Endothelial cell of umbilical vein (primary cell): Measurements from ENCODE around the gene PEX19.

ENCODE experiments used
- EZH2 ChIP-seq: IDR thresholded peaks from 2 replicates; pipeline ENCODE4 v1.6.1; 2012; ENCODE audit warnings: borderline replicate concordance, low read depth, mild to moderate bottlenecking, moderate library complexity, low read length, inconsistent platforms; ENCODE audit not compliant: severe bottlenecking
- POLR2A ChIP-seq: IDR thresholded peaks from 2 replicates; pipeline ENCODE4 v1.6.1; 2012; ENCODE audit warnings: low read depth, mild to moderate bottlenecking, control low read depth, low read length
- POLR2AphosphoS5 ChIP-seq: IDR thresholded peaks from 2 replicates; pipeline ENCODE4 v1.6.1; 2012; ENCODE audit warnings: low read depth, mild to moderate bottlenecking, control low read depth, low read length, moderate library complexity; ENCODE audit not compliant: insufficient read depth
- TF ChIP-seq, protein P1 (sequence below), 2 donors: IDR thresholded peaks; 1 replicate in 1 of 2; 2 replicates in 1 of 2; pipeline ENCODE4 v1.5.1; 2011; ENCODE audit warnings: low read length in 2 of 2, mild to moderate bottlenecking in 2 of 2, moderate library complexity in 2 of 2, control low read depth in 1 of 2, inconsistent platforms in 1 of 2, low read depth in 1 of 2; ENCODE audit not compliant: insufficient read depth in 1 of 2; ENCODE audit errors: extremely low read depth in 1 of 2

GRCh38 chr1:160236806-160237205 lies 48.1 kb downstream of the PEX19 start:
- TF ChIP-seq POLR2AphosphoS5 (no peak), POLR2A (no peak), EZH2 (no peak)
- TF ChIP-seq, protein P1, sequence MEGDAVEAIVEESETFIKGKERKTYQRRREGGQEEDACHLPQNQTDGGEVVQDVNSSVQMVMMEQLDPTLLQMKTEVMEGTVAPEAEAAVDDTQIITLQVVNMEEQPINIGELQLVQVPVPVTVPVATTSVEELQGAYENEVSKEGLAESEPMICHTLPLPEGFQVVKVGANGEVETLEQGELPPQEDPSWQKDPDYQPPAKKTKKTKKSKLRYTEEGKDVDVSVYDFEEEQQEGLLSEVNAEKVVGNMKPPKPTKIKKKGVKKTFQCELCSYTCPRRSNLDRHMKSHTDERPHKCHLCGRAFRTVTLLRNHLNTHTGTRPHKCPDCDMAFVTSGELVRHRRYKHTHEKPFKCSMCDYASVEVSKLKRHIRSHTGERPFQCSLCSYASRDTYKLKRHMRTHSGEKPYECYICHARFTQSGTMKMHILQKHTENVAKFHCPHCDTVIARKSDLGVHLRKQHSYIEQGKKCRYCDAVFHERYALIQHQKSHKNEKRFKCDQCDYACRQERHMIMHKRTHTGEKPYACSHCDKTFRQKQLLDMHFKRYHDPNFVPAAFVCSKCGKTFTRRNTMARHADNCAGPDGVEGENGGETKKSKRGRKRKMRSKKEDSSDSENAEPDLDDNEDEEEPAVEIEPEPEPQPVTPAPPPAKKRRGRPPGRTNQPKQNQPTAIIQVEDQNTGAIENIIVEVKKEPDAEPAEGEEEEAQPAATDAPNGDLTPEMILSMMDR (IDR thresholded peaks at IDR 0.05; ENCODE audit: extremely low read depth in 1 of 2, insufficient read depth in 1 of 2, low read depth in 1 of 2, low read length in 2 of 2): no peak
